Progenitor cell of endocrine pancreas (in vitro differentiated cells): ENCODE data around the gene ISX. TPM values are rescaled to one million over a fixed set of nuclear protein-coding genes. Genes with fewer than 3 reads are reported as not detected.

Experiments used
- DNase-seq: peaks from one replicate; pipeline ENCODE4 v3.0.0; 2021; ENCODE audit warnings: low spot score; ENCODE audit not compliant: unreplicated experiment
- H3K27ac Mint-ChIP-seq: 2 replicates; pipeline ENCODE4 v1.8.0; 2021; ENCODE audit warnings: mild to moderate bottlenecking, moderate library complexity, mixed read lengths
- H3K27me3 Mint-ChIP-seq: 2 replicates; pipeline ENCODE4 v1.8.0; 2021; ENCODE audit warnings: mixed read lengths
- H3K36me3 Mint-ChIP-seq: 2 replicates; pipeline ENCODE4 v1.8.0; 2022; ENCODE audit warnings: mixed read lengths; ENCODE audit not compliant: insufficient read depth
- H3K4me1 Mint-ChIP-seq: 2 replicates; pipeline ENCODE4 v1.8.0; 2021; ENCODE audit warnings: low read depth, mixed read lengths
- H3K4me3 Mint-ChIP-seq: 2 replicates; pipeline ENCODE4 v1.8.0; 2021; ENCODE audit warnings: low read depth, mild to moderate bottlenecking, moderate library complexity, mixed read lengths
- H3K9me3 Mint-ChIP-seq: 2 replicates; pipeline ENCODE4 v1.8.0; 2021; ENCODE audit warnings: low read depth, mixed read lengths
- CTCF ChIP-seq: fragments of 200-600 bp; sonication (generic); IDR thresholded peaks from one replicate; pipeline ENCODE4 v1.5.0; 2021; ENCODE audit warnings: antibody characterized with exemption, mild to moderate bottlenecking; ENCODE audit not compliant: unreplicated experiment
- total RNA-seq: library from RNA; stranded (reverse); gene quantifications from 2 replicates; pipeline ENCODE4 v1.2.1, GENCODE V29; 2021

ISX gene
- total RNA-seq, 1 donor from 2014 or later: 8.9 TPM

GRCh38 chr22:35102663-35103062, 36.7 kb downstream of the ISX start:
- H3K27me3 Mint-ChIP-seq: no peaks in the 10 kb centered on the region
- peaks cover 4% of the 10 kb centered on the region for H3K9me3 Mint-ChIP-seq
- no peak for DNase-seq
- peaks cover 2% of the 10 kb centered on the region for H3K4me1 Mint-ChIP-seq
- no peak overlapping the region for H3K4me3 Mint-ChIP-seq
- no peaks in the 10 kb centered on the region for H3K36me3 Mint-ChIP-seq
- H3K27ac Mint-ChIP-seq: peak overlapping the region; percentile 9
- TF ChIP-seq CTCF: no peak

GRCh38 chr22:35103761-35104160, 37.8 kb downstream of the ISX start:
- Mint-ChIP-seq H3K27me3 (no peaks in the 10 kb centered on the region), H3K27ac (peak overlapping the region; percentile 43), H3K4me1 (peaks cover 2% of the 10 kb centered on the region), H3K9me3 (peaks cover 7% of the 10 kb centered on the region), H3K4me3 (no peak overlapping the region), H3K36me3 (no peaks in the 10 kb centered on the region)
- no peak for DNase-seq
- no peak for TF ChIP-seq CTCF

- no peak for DNase-seq
- no peak overlapping the region for H3K27ac Mint-ChIP-seq
- H3K27me3 Mint-ChIP-seq: no peaks in the 10 kb centered on the region
- TF ChIP-seq CTCF: no peak
- H3K4me1 Mint-ChIP-seq: peaks cover 2% of the 10 kb centered on the region
- H3K9me3 Mint-ChIP-seq: peaks cover 7% of the 10 kb centered on the region
- no peak overlapping the region for H3K4me3 Mint-ChIP-seq
- H3K36me3 Mint-ChIP-seq: no peaks in the 10 kb centered on the region
Measured at GRCh38 chr22:35104491-35104890, 38.5 kb downstream of the ISX start.

GRCh38 chr22:35109616-35110015, 43.7 kb downstream of the ISX start:
- Mint-ChIP-seq H3K27me3 (peaks cover 3% of the 10 kb centered on the region), H3K4me3 (no peak overlapping the region), H3K4me1 (no peaks in the 10 kb centered on the region), H3K36me3 (no peaks in the 10 kb centered on the region), H3K9me3 (peaks cover 7% of the 10 kb centered on the region), H3K27ac (no peak overlapping the region)
- no peak for TF ChIP-seq CTCF
- no peak for DNase-seq

- H3K4me3 Mint-ChIP-seq: no peak overlapping the region
- no peak for TF ChIP-seq CTCF
- H3K36me3 Mint-ChIP-seq: no peaks in the 10 kb centered on the region
- peaks cover 3% of the 10 kb centered on the region for H3K27me3 Mint-ChIP-seq
- no peak for DNase-seq
- no peak overlapping the region for H3K27ac Mint-ChIP-seq
- no peaks in the 10 kb centered on the region for H3K4me1 Mint-ChIP-seq
- peaks cover 7% of the 10 kb centered on the region for H3K9me3 Mint-ChIP-seq
Measured at GRCh38 chr22:35111244-35111643, 45.3 kb downstream of the ISX start.
